ENCODE measurements around the gene SCN1B.

DNA sequence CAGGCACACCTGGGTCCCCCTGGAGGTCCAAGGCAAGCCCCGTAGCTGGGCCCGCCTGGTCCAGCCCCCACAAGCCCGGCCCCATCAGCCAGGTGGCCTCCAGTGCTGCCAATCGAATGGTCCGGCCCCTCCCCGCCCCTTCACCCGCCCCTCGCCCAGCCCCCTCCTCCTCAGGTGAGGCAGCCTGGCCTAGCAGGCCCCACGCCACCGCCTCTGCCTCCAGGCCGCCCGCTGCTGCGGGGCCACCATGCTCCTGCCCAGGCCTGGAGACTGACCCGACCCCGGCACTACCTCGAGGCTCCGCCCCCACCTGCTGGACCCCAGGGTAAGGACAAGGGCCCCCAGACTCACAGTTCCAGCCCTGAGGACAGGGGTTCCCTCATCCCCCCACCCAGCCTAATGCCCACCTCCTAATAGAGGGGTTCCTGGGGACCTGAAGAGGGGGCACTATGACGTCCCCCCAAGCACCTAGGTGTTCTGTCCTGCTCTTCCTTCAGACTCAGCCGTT, 11.3 kb downstream of the SCN1B start, which contains the start of gene HPN:
- TF ChIP-seq, protein P1, sequence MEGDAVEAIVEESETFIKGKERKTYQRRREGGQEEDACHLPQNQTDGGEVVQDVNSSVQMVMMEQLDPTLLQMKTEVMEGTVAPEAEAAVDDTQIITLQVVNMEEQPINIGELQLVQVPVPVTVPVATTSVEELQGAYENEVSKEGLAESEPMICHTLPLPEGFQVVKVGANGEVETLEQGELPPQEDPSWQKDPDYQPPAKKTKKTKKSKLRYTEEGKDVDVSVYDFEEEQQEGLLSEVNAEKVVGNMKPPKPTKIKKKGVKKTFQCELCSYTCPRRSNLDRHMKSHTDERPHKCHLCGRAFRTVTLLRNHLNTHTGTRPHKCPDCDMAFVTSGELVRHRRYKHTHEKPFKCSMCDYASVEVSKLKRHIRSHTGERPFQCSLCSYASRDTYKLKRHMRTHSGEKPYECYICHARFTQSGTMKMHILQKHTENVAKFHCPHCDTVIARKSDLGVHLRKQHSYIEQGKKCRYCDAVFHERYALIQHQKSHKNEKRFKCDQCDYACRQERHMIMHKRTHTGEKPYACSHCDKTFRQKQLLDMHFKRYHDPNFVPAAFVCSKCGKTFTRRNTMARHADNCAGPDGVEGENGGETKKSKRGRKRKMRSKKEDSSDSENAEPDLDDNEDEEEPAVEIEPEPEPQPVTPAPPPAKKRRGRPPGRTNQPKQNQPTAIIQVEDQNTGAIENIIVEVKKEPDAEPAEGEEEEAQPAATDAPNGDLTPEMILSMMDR (IDR thresholded peaks at IDR 0.05) = no peak
- TF ChIP-seq EP300 (IDR thresholded peaks at IDR 0.05; ENCODE audit: low read depth) = no peak
- no peak for TF ChIP-seq POLR2A (IDR thresholded peaks at IDR 0.05)
- no peak for TF ChIP-seq POLR2AphosphoS5 (IDR thresholded peaks at IDR 0.05)

Measured in transverse colon (tissue), 4 donors.